ENCODE results near the gene PCSK1. TPM values are rescaled to one million over a fixed set of nuclear protein-coding genes. Genes with fewer than 3 reads are reported as not detected.

PCSK1 gene
- total and polyA plus RNA-seq, 8 donors: 0.18 to 4.8 (median 0.58) TPM; not detected in 4

DNA sequence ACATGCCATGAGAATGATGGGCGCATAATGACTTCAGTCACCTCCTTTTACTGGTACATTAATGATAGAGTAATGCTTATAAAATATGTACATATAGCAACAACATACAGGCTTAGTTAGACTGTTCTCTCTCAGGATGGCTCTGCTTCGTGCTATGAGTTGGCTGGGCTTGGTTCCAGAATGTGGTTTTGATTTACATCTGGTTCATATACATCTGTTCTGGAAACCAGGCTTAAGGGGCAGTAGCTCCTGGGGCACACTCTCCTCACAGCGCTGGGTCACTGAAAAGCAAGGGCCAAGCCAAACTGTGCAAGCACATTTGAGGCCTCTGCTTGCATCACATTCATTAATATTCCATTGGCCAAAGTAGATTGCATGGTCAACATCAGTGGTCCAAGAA, 44.9 kb downstream of the PCSK1 start:
- H3K4me1 ChIP-seq: no peaks in the 10 kb centered on the region
- no peaks in the 10 kb centered on the region for H3K9me3 ChIP-seq
- WGBS, 5 donors: 79 to 91% (median 87%) methylated on average over 3 of the region's 3 CpGs
- DNase-seq: no peak
- H3K36me3 ChIP-seq: no peaks in the 10 kb centered on the region
- TF ChIP-seq, protein P1, sequence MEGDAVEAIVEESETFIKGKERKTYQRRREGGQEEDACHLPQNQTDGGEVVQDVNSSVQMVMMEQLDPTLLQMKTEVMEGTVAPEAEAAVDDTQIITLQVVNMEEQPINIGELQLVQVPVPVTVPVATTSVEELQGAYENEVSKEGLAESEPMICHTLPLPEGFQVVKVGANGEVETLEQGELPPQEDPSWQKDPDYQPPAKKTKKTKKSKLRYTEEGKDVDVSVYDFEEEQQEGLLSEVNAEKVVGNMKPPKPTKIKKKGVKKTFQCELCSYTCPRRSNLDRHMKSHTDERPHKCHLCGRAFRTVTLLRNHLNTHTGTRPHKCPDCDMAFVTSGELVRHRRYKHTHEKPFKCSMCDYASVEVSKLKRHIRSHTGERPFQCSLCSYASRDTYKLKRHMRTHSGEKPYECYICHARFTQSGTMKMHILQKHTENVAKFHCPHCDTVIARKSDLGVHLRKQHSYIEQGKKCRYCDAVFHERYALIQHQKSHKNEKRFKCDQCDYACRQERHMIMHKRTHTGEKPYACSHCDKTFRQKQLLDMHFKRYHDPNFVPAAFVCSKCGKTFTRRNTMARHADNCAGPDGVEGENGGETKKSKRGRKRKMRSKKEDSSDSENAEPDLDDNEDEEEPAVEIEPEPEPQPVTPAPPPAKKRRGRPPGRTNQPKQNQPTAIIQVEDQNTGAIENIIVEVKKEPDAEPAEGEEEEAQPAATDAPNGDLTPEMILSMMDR (IDR thresholded peaks at IDR 0.05): no peak
- TF ChIP-seq POLR2A (IDR thresholded peaks at IDR 0.05): no peak
- no peak for TF ChIP-seq POLR2AphosphoS5 (IDR thresholded peaks at IDR 0.05)
- TF ChIP-seq EP300 (IDR thresholded peaks at IDR 0.05): no peak
- no peak overlapping the region for H3K27ac ChIP-seq
- no peaks in the 10 kb centered on the region for H3K27me3 ChIP-seq
- H3K4me3 ChIP-seq: no peak overlapping the region
- intact Hi-C loops (cut with DNase I; ENCODE audit: low total_unique reads): no loop called here

DNA sequence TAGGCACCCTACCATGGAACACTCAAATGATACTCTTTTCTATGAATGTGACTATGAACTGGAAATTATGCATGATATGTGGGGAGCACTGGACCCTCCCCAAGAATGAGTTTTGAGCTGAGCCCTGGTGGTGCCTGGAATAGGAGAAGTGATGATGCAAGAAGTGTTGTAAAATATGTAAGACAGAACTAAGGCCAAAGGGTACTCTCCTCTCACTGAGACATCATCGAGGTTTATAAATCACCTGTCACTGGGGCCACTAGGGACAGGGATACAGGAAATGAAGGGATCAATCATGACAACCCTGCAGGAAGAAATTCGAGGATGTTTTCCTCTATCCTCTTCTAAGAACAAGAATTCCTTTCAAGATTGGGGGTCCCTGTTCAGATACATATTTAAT, 45.4 kb downstream of the PCSK1 start:
- TF ChIP-seq POLR2A (IDR thresholded peaks at IDR 0.05) (no peak), POLR2AphosphoS5 (IDR thresholded peaks at IDR 0.05) (no peak), EP300 (IDR thresholded peaks at IDR 0.05) (no peak)
- TF ChIP-seq, protein P1 (IDR thresholded peaks at IDR 0.05): no peak
- Histone ChIP-seq H3K27ac (no peak overlapping the region), H3K4me3 (no peak overlapping the region), H3K4me1 (no peaks in the 10 kb centered on the region), H3K36me3 (no peaks in the 10 kb centered on the region), H3K9me3 (no peaks in the 10 kb centered on the region), H3K27me3 (no peaks in the 10 kb centered on the region)
- no peak for DNase-seq
- WGBS, 5 donors: 64 to 72% (median 68%) methylated on average over 2 of the region's 2 CpGs
- intact Hi-C loops (cut with DNase I; ENCODE audit: low total_unique reads): no loop called here

DNA sequence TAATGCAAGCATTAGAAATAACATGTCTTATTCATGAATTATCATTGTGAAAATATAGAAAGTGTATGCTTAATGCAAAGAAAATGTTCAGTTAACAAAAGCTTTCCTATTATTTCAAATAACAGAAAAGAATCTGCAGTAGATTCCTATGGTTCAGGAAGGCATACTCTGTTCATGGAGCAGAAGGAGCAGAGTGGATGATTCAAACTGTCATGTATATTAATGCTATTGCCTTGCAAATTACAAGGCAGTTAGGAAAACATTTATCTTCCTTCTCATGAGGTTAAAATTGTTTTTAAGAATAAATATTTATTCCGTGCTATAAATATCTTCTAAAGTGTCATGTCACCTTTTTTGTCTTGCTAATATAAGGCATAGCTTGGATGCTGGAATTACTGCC, 47.5 kb downstream of the PCSK1 start:
- intact Hi-C loops (cut with DNase I; ENCODE audit: low total_unique reads): no loop called here

DNA sequence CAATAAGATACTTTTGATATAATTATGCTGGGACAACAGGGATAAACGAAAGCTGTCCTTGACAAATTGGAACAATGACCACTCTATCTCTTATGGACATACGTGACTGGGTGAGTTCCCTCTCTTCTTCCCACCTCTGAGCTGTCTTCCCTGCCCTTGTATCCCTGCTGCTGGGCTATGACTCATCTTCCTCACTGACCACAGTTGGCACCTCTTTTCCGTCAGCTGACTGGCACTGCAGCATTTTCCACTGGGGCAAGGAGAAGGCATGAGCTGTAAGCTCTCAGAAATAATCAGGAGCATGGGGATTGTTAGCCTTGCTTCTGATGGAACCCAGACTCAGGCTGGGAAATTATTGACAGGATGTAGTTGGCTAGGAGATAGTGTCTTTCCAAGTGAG, 48.7 kb downstream of the PCSK1 start:
- no peak overlapping the region for H3K4me3 ChIP-seq
- no peaks in the 10 kb centered on the region for H3K4me1 ChIP-seq
- TF ChIP-seq POLR2AphosphoS5 (IDR thresholded peaks at IDR 0.05) (no peak), EP300 (IDR thresholded peaks at IDR 0.05) (no peak), POLR2A (IDR thresholded peaks at IDR 0.05) (no peak)
- TF ChIP-seq, protein P1 (IDR thresholded peaks at IDR 0.05): no peak
- no peak for DNase-seq
- 73 to 91% (median 80%) methylated on average over 3 of the region's 3 CpGs for WGBS, 5 donors
- intact Hi-C loops (cut with DNase I; ENCODE audit: low total_unique reads): no loop called here
- no peaks in the 10 kb centered on the region for H3K9me3 ChIP-seq
- H3K27ac ChIP-seq: no peak overlapping the region
- no peaks in the 10 kb centered on the region for H3K36me3 ChIP-seq
- no peaks in the 10 kb centered on the region for H3K27me3 ChIP-seq

More for the DNA sequence above, 47.5 kb downstream of the PCSK1 start:
- no peaks in the 10 kb centered on the region for H3K36me3 ChIP-seq
- no peak overlapping the region for H3K27ac ChIP-seq
- no peaks in the 10 kb centered on the region for H3K9me3 ChIP-seq
- H3K27me3 ChIP-seq: no peaks in the 10 kb centered on the region
- H3K4me1 ChIP-seq: no peaks in the 10 kb centered on the region
- 72 to 86% (median 81%) methylated on average over 1 of the region's 1 CpG for WGBS, 5 donors
- no peak for TF ChIP-seq EP300 (IDR thresholded peaks at IDR 0.05)
- DNase-seq: no peak
- no peak overlapping the region for H3K4me3 ChIP-seq

DNA sequence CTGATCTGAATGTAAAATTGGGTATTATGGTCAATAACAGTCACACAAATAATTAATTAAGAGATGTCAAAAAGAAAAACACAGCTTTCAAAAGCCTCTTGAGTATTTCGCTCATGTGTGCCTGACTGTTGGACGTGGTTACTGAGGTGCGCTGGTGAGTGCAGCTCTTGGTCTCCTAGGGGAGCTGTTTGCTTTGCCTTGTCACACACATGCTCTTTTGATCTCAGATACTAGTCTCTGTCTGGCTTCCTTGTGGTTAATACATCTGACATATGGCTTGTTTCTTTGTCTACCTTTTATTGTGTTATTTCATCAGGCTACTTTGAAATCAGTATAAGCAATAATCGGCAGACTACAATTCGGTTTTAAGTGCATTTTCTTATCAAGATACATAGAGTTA, 51.5 kb downstream of the PCSK1 start:
- intact Hi-C loops (cut with DNase I; ENCODE audit: low total_unique reads): no loop called here
- 45 to 70% (median 58%) methylated on average over 5 of the region's 5 CpGs for WGBS, 5 donors
- no peak overlapping the region for H3K27ac ChIP-seq
- no peak overlapping the region for H3K4me3 ChIP-seq
- DNase-seq: peak in 1 of 2 donors; percentile 69
- H3K4me1 ChIP-seq: no peaks in the 10 kb centered on the region
- H3K36me3 ChIP-seq: no peaks in the 10 kb centered on the region
- no peak for TF ChIP-seq EP300 (IDR thresholded peaks at IDR 0.05)
- no peak for TF ChIP-seq POLR2A (IDR thresholded peaks at IDR 0.05)
- TF ChIP-seq POLR2AphosphoS5 (IDR thresholded peaks at IDR 0.05): no peak
- TF ChIP-seq, protein P1 (IDR thresholded peaks at IDR 0.05): no peak
- no peaks in the 10 kb centered on the region for H3K9me3 ChIP-seq
- no peaks in the 10 kb centered on the region for H3K27me3 ChIP-seq

All from stomach (tissue), 9 donors.